SU-DHL-6 (cell line): ENCODE data around the gene SUPT6H.

Source experiments
- EZH2phosphoT487 ChIP-seq: fragments of 200-600 bp; sonication (generic), shearing (Covaris generic); conservative IDR thresholded peaks from 2 replicates; pipeline ENCODE4 v1.6.1; 2018; ENCODE audit warnings: mild to moderate bottlenecking, antibody characterized with exemption, low read length, moderate library complexity, mixed read lengths
- TF ChIP-seq, protein P1 (sequence below): fragments of 200-600 bp; sonication (generic); IDR thresholded peaks from one replicate; pipeline ENCODE4 v1.5.1; 2017; ENCODE audit warnings: antibody characterized with exemption, mild to moderate bottlenecking, low read length, moderate library complexity; ENCODE audit not compliant: insufficient read depth, poor library complexity, severe bottlenecking

DNA sequence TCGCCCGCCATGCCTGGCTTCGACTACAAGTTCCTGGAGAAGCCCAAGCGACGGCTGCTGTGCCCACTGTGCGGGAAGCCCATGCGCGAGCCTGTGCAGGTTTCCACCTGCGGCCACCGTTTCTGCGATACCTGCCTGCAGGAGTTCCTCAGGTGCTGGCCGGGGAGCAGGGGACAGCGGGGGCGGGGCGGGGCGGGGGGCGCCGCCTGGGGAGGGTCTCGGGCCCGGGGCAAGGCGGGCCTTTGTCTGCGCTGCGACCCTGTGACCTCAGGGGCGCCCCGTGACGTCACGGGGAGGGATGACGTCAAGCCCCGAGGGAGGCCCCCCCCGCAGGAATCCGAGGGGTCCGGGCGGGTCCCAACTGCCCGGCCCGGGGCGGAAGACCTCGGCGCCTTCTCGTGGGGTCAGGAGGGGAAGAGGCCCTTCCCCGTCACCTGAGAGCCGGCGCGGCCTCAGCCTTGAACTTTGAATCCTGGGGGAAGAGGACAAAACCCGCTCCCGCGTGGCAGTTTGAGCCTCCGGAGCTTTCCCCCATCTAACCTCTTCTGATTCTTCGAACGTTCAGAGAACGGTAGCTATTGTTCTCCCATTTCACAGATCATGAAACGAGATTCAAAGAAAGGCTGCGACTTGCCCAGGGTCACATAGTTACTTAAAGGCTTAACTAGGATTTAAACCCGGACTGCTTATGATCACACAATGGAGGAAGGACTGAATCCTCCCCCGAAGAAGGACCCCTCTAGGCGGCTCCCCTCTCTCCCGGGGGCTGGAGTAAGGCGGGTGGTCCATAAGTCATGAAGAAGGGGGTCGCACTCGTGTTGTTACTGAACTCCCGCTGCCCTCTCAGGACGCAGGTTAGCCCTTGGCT is 82.3 kb downstream of the SUPT6H start:
- TF ChIP-seq, protein P1, sequence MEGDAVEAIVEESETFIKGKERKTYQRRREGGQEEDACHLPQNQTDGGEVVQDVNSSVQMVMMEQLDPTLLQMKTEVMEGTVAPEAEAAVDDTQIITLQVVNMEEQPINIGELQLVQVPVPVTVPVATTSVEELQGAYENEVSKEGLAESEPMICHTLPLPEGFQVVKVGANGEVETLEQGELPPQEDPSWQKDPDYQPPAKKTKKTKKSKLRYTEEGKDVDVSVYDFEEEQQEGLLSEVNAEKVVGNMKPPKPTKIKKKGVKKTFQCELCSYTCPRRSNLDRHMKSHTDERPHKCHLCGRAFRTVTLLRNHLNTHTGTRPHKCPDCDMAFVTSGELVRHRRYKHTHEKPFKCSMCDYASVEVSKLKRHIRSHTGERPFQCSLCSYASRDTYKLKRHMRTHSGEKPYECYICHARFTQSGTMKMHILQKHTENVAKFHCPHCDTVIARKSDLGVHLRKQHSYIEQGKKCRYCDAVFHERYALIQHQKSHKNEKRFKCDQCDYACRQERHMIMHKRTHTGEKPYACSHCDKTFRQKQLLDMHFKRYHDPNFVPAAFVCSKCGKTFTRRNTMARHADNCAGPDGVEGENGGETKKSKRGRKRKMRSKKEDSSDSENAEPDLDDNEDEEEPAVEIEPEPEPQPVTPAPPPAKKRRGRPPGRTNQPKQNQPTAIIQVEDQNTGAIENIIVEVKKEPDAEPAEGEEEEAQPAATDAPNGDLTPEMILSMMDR, result no peak
- no peak for TF ChIP-seq EZH2phosphoT487
